ENCODE measurements around the gene LRSAM1.

DNA sequence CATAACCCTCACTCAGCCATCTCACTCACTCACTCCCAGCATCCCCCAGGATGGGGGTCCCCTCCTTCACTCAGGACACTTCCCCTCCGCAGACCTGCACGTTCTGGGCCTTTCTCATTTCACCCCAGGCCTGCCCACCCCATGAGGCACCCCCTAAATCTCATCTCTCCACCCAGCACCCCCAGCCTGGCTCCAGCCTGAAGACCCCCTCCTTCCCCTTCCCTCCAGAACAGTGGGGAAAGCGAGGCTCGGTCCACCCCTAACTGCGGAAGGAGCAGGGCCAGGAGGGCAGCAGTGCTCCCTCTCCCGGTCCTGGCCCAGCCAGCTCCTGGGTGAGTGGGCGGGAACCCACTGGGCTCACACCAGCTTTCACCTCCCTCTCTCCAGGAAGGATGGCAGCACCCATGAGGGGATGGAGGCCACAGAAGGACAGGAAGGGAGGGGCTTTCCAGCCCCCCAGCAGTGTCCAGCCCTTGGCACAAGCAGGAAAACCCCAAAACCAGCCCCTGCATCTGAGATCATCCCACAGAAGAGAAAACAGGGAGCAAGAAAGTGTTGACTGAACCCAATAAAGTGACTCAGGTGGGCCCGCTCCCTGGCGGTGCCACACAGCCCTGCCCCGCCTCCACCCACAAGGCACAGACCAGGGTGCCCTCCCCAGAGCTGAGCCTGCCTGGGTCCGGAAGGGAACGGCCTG, 55.0 kb downstream of the LRSAM1 start:
- no peak for TF ChIP-seq POLR2A (IDR thresholded peaks at IDR 0.05)
- TF ChIP-seq, protein P1, sequence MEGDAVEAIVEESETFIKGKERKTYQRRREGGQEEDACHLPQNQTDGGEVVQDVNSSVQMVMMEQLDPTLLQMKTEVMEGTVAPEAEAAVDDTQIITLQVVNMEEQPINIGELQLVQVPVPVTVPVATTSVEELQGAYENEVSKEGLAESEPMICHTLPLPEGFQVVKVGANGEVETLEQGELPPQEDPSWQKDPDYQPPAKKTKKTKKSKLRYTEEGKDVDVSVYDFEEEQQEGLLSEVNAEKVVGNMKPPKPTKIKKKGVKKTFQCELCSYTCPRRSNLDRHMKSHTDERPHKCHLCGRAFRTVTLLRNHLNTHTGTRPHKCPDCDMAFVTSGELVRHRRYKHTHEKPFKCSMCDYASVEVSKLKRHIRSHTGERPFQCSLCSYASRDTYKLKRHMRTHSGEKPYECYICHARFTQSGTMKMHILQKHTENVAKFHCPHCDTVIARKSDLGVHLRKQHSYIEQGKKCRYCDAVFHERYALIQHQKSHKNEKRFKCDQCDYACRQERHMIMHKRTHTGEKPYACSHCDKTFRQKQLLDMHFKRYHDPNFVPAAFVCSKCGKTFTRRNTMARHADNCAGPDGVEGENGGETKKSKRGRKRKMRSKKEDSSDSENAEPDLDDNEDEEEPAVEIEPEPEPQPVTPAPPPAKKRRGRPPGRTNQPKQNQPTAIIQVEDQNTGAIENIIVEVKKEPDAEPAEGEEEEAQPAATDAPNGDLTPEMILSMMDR (IDR thresholded peaks at IDR 0.05), result no peak

Data from thyroid gland (tissue), 4 donors.